Tongue (tissue), 2 donors: ENCODE results near the gene DHRS12. TPM values are rescaled to one million over a fixed set of nuclear protein-coding genes. Genes with fewer than 3 reads are reported as not detected.

Source experiments
- DNase-seq: peaks from one replicate; pipeline ENCODE4 v3.0.0-alpha.2; 2015
- total RNA-seq: library from RNA; depleted of rRNA; stranded (reverse); fragments of >200 nt; gene quantifications from one replicate; pipeline ENCODE4 v1.2.3, GENCODE V29; 2014

DHRS12 gene
- total RNA-seq, 1 donor from 2014 or later = 10.2 TPM

- no peak for DNase-seq
Measured at GRCh38 chr13:51724721-51725120, 79.2 kb downstream of the DHRS12 start.

GRCh38 chr13:51723529-51723928 is 80.4 kb downstream of the DHRS12 start:
- DNase-seq = no peak

GRCh38 chr13:51721496-51721895 is 82.5 kb downstream of the DHRS12 start:
- DNase-seq = peak; percentile 20

- no peak for DNase-seq
Measured at GRCh38 chr13:51719394-51719793, 84.6 kb downstream of the DHRS12 start.

Other genes with a start within 250 kb of the DHRS12 start
- 24.8 TPM for gene WDFY2, start 219.7 kb downstream of the DHRS12 start, total RNA-seq
- not detected for gene TMEM272, start 41.0 kb upstream of the DHRS12 start, total RNA-seq
- not detected for gene CCDC70, start 57.8 kb upstream of the DHRS12 start, total RNA-seq
- gene ATP7B, start 207.3 kb upstream of the DHRS12 start, total RNA-seq = 5.5 TPM
- 31.7 TPM for gene ALG11, start 208.2 kb upstream of the DHRS12 start, total RNA-seq
- 29.5 TPM for gene UTP14C, start 220.5 kb upstream of the DHRS12 start, total RNA-seq